Measurements from ENCODE around the gene OLFML2A.
A peak's percentile ranks its signal among the peaks of the same experiment; 100 is the strongest.
"Not testable (repeated sequence)": the region's sequence is repeated elsewhere in the genome, so short reads cannot be mapped to it uniquely, and the experiment has no call there.

OLFML2A gene

DNA sequence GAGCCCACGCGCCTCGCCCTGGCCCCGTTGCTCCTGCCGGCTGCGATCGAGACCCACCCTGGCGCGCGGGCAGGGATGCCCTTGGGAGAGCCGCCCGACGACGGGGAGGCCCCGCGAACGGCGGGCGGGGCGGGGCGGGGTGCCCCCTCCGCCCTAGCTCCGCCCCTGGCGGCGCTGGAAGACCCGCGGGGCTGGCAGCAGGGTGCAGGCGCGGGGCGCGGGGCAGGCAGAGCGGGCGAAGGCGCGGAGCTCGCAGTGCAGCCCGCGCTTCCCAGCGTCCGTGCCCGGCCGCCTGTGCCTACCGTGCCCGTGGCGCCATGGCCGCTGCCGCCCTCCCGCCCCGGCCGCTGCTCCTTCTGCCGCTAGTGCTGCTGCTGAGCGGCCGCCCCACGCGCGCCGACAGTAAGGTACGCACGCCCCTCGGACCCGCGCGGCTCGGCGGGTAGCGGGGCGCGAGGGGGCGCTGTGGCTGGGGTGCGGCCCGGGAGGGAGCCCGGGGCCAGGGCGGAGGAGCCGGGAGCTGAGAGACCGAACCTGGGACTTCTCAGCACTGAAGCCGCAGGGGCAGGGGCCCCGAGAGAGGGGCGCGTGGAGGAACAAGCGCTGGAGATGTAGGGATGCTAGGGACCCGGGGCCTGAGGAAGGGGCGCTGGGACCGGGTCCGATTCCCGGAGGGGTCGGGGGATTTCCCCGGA is at the start of gene OLFML2A:
Gene OLFML2A, plus strand, starts transcription at position 180 of the 695 bp plus-strand sequence. Its CDS starts 138 bp downstream, at position 318.
- DNase-seq, result peak; percentile 73

DNA sequence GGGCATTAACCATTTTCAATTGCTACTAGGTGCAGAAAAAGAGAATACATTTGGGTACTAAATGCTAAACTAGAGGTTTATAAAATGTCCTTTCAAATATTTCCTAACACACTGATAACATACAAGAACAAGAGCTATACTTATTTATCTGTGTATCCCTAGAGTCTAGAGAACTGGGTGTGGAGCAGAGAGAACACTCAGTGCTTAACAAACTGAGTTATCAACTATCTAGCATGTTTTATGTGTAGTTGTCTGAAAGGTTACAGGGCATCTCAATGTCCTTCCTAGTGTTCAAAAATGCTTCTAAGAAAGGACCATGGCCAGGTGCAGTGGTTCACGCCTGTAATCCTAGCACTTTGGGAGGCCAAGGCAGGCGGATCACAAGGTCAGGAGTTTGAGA is 46.2 kb upstream of the OLFML2A start:
- no peak for DNase-seq

DNA sequence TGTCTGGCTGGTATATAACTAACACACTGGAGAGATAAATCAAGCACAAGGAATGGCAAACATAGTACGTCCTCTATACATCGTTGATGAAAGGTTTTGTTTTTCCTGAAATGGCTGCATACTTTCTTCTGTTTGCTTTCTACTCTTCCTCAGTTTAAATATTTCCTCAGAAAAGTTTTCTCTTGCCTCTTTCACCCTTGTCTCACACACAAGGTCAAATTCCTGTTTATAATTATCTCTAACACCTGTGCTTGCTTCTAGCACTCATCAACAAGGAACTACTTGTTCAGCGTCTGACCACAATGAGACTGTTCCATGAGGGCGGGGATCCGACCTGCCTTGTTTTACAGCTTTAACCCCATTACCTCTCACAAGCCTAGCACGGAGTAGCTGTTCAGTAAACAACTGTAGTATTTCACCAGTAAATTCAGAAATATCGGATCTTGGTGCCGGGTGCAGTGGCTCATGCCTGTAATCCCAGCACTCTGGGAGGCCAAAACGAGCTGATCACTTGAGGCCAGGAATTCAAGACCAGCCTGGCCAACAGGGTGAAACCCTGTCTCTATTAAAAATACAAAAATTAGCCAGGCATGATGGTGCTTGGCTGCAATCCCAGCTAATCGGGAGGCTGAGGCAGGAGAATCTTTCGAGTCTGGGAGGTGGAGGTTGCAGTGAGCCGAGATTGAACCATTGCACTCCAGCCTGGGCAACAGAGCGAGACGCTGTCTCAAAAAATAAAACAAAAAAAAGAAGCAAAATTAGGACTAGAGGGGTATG is 42.8 kb upstream of the OLFML2A start:
- DNase-seq, result no peak

GRCh38 chr9:124734741-124735083 is 42.2 kb upstream of the OLFML2A start:
- not testable (repeated sequence) for DNase-seq

DNA sequence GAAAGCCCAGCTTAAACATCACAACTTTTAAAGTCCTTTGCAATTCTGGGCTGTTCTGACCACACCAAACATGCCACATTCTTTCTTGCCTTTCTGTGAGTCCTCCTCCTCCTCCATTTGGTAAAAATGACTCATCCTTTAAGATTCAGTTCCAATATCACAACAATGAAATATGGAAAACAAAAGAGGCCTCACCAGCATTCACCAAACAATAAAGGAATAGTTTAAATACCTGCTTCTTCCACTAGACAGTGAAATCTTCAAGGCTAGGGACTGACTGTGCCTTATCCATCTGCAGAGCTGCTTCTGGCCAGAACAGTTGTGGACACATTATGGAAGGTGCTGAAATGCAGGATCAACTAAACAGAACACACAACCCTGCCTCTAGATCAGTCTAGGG is 41.8 kb upstream of the OLFML2A start:
- DNase-seq, result no peak

GRCh38 chr9:124738075-124738474 is 38.9 kb upstream of the OLFML2A start:
- not testable (repeated sequence) for DNase-seq

GRCh38 chr9:124739360-124739759 is 37.6 kb upstream of the OLFML2A start:
- DNase-seq, result no peak

GRCh38 chr9:124741149-124741548 is 35.8 kb upstream of the OLFML2A start:
- no peak for DNase-seq

- DNase-seq, result no peak
Measured at GRCh38 chr9:124741662-124742061, 35.3 kb upstream of the OLFML2A start.

GRCh38 chr9:124742940-124743339 is 34.0 kb upstream of the OLFML2A start:
- no peak for DNase-seq

- DNase-seq, result no peak
Measured at GRCh38 chr9:124743686-124744348, 33.1 kb upstream of the OLFML2A start.

DNA sequence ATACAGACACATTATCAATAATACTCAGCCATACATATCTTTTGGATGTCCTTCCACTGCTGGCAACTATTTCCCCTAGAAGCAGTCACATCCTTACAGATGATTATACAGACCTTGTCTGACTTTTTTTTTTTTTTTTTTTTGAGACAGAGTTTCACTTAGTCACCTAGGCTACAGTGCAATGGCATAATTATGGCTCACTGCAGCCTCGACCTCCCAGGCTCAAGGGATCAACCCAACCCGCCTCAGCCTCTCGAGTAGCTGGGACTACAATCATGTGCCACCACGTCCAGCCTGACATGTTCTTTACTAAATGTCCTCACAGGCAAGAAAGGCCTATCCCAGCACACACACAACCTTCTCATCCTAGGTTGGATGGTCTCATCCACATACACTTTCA is 29.9 kb upstream of the OLFML2A start:
- DNase-seq, result no peak

GRCh38 chr9:124749284-124749683 is 27.6 kb upstream of the OLFML2A start:
- no peak for DNase-seq

DNA sequence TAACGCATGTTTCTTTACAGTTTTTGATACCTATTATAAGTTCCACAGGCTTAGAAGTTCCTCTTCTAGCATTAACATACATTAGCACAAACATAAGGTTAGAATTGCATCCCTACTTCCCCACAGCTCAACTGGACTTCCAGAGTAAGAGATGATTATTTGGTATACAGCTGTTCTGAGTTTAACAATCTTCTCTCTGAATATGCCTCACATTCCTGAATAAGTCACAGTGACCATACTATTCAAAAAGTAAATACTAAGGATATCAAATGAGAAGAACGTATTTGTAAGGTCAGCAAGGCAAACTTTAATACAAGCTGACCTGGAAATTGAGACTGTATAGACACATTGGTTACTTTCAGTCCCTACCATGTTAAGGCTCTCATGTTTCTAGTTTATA is 27.2 kb upstream of the OLFML2A start:
- no peak for DNase-seq

GRCh38 chr9:124752967-124753366 is 24.0 kb upstream of the OLFML2A start:
- DNase-seq, result no peak

DNA sequence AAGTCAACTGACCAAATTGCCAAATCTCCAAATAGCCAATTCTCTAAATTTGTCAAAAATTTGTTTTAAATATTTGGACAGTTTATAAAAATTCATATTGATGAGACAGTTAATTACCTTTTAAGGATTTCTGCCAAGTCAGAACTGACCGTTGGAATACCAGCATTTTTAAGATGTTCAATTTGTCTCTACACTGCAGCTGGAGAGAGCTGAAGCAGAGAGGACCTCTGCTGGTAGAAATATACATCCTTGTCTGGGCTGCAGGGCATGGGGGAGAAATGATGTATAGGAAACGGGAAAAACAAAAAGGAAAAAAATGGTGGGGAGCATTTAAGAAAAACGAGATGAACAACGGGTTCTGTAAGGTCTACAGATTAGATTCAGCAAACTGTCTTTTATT is 22.6 kb upstream of the OLFML2A start:
- no peak for DNase-seq

DNA sequence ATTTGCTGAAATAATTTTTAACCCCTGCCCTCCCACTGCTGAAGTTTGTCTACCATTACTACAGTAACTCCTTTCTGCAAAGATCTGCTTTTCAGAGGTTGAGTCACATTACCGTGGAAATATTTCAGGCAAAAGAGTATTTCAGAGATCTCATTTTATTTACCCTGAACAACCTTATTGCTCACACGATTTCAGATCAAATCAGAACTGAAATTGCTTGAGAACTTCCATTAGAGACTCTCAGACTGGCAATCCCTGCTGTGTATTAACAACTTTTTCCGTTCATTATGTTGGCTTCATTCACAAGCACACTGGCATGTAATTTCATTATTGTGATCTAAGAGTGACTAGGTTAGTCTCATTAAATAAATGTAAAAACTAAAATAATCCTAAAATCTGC is 21.9 kb upstream of the OLFML2A start:
- no peak for DNase-seq

DNA sequence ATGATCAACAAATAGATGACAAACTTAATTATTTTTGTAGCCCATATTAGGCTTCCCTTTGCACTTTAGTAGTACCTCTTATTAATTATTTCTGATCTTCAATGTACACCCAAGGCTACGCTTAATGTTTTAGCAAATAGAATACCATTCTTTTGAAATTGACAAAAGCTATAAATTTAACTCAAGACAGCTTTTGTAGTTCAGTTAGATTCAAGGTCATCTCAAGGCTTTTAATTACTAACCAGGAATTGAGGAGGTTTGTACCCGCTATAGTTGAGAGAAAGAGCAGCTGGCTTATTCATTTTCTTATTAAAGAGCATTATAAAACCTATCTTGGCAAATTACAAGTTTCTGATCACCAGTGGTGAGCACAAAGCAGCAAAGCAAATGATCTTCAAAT is 20.9 kb upstream of the OLFML2A start:
- DNase-seq, result no peak

DNA sequence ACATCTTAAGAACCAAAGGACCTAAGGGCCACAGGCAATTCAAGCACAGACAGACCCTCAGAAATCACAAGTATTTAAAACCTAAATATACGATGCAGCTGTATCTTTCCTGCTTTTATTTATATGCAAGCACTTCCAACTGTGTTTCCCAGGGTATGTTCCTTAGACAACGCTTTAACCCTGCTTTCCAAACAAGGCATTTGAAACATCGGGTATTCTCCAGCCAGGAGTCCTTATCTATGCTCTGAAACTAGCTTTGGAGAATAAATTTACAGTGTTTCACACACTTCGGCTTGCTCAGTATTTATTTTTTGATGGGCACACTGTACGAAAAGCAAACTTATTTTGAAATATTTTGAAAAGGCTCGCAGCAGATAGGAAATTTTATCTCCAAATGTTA is 19.3 kb upstream of the OLFML2A start:
- DNase-seq, result no peak

- no peak for DNase-seq
Measured at GRCh38 chr9:124758061-124758460, 18.9 kb upstream of the OLFML2A start.

- DNase-seq, result no peak
Measured at GRCh38 chr9:124758691-124759090, 18.2 kb upstream of the OLFML2A start.

- no peak for DNase-seq
Measured at GRCh38 chr9:124759327-124759726, 17.6 kb upstream of the OLFML2A start.

- DNase-seq, result no peak
Measured at GRCh38 chr9:124760719-124761118, 16.2 kb upstream of the OLFML2A start.

DNA sequence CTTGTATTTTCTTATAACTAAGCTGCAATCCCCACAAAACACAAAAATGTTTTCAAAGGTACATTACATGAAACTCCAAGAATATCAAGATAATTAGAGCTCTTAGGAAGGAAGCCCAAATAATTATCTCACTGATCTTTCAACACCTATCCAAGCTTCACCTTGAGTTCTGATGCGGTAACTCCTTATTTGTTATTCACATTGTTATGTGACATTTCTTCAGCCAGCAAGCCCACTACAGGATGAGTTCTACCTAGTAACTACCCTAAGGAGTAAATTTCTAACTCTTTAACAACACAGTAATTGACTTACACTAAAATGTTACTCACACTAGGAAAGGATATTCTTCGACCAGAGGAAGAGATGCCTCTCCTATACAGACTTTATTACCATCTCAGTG is 15.7 kb upstream of the OLFML2A start:
- DNase-seq, result no peak
